ENCODE results near the gene KY. TPM values are rescaled to one million over a fixed set of nuclear protein-coding genes. Genes with fewer than 3 reads are reported as not detected.

KY gene
- total and polyA plus RNA-seq, 2 of the 13 experiments (the other 11 are each of a cell fraction or from before 2014, with no cell fraction given) = not detected

DNA sequence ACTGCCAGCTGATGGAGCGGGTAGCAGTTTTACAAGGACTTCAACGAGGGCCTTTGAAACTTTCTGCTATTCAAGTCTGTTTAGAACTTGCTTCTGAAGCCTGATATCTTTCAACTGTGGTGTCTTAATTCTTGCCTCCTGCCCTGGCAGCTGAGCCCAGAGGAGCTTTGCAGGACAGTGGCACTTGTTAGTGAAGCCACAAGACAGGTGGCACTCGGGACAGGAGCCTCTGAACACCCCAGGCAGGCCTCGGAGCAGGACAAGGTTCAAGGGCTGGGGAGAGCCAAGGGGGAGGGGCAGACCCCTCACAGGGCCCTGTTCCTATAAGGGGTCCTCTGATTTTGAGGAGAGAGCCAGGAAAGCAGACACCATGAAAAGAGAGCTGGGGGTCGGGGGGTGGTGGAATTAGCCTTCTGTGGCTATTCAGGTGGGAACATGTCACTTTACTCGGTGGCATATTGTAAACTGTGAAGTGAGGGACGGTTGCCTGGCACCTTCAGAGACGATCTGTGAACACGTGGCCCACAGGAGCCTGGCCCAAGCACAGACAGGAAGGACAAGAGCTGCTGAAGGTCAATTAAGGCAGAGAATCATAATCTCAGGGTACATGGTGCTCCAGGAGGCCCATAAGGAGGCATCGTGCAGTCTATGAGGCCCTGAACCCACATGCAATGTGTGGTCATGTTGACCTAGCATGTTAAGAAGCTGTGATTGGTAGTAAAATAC is 30.1 kb upstream of the KY start (continued):
- TF ChIP-seq KIAA2018 (CRISPR knock-in tag; IDR thresholded peaks at IDR 0.05; ENCODE audit: borderline replicate concordance) = no peak

DNA sequence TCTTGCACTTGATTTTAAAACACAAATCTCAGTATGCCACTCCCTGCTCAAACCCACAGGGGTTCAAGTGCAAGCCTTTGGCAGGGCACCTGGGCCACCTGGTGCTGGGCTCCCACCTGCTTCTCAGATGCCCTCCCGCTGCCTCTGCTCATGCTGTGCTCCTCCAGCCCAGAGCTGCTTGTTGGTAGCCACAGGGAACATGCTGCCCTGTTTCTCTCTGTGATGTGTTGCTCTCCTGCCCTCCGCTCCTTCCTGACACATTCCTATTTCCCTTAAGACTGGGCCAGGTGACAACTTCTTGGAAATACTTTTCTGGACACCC is 27.1 kb upstream of the KY start:
- Histone ChIP-seq H3K4me2 (ENCODE audit: low read depth, low read length) (no peak overlapping the region), H3K27ac (ENCODE audit: extremely low read length, insufficient read depth, low read length) (no peak overlapping the region), H2AFZ (ENCODE audit: low read length) (no peak overlapping the region), H3K4me3 (replicated peaks in 1 of 3; ENCODE audit: insufficient read depth in 1 of 3, low read depth in 2 of 3, low read length in 3 of 3) (no peak overlapping the region), H3K9ac (ENCODE audit: insufficient read depth, low read depth, low read length) (no peak overlapping the region), H3K27me3 (ENCODE audit: control insufficient read depth in 1 of 2, insufficient read depth in 2 of 2, low read length in 2 of 2) (peaks cover 0 to 1% of the 10 kb centered on the region in 2 experiments; a peak in 3 of 5 replicates), H3K4me1 (ENCODE audit: insufficient read depth, low read length) (no peaks in the 10 kb centered on the region), H3K9me3 (ENCODE audit: low read length) (peaks cover 8% of the 10 kb centered on the region), H4K20me1 (ENCODE audit: insufficient read depth, low read length) (no peaks in the 10 kb centered on the region), H3K36me3 (replicated peaks in 1 of 2; ENCODE audit: control insufficient read depth in 1 of 2, insufficient read depth in 2 of 2, low read length in 2 of 2) (no peaks in the 10 kb centered on the region), H3K79me2 (ENCODE audit: insufficient read depth, low read length) (no peaks in the 10 kb centered on the region)
- no TSS peak for BruUV-seq (replicated peaks)
- DNase-seq (ENCODE audit: low spot score) (no peak), ATAC-seq (no peak), FAIRE-seq (no peak)
- CTCF ChIA-PET (ENCODE audit: low intra/inter-chr PET ratio, low total read pairs) = interaction anchor here (1.0 kb wide), 1 partner anchor 77 kb away, joined by 6 read pairs; no protein-coding TSS in a partner anchor
- in situ Hi-C loops (cut with HindIII; ENCODE audit: extremely low pct_ligation_motif_present, low pct_unique_long_range_greater_than_20kb) = no loop called here
- intact Hi-C loops (cut with micrococcal nuclease; ENCODE audit: unreplicated experiment) = no loop called here
- TF ChIP-seq ZNF629 (CRISPR knock-in tag; conservative IDR thresholded peaks at IDR 0.05) (no peak), ZFAT (CRISPR knock-in tag; conservative IDR thresholded peaks at IDR 0.05) (no peak), HMGA1 (CRISPR knock-in tag; conservative IDR thresholded peaks at IDR 0.05) (no peak)
- POLR2A ChIA-PET = no interaction called here
- 50% methylated on average over 2 of the region's 2 CpGs for WGBS (ENCODE audit: low lambda C conversion rate)
